GM12878 (cell line): Measurements from ENCODE around the gene CREB3. TPM values are rescaled to one million over a fixed set of nuclear protein-coding genes. Genes with fewer than 3 reads are reported as not detected.

Source experiments
- ATAC-seq: fragments of 200-7000 bp; cut with Tn5 transposase; 3 replicates; pipeline ENCODE4 v1.9.1; 2020; ENCODE audit warnings: mild to moderate bottlenecking, moderate library complexity
- BruUV-seq: library from RNA; stranded (reverse); fragments of 400-500 nt; replicated peaks from 2 replicates; lab custom pipeline; 2021; lab: Mats Ljungman, UMichigan
- CTCF ChIA-PET: fragments of 300-600 bp; sonication (Branson Sonifier 250); formaldehyde crosslinking; extraction: SDS; loops from one replicate; lab custom pipeline; 2021; ENCODE audit warnings: inconsistent platforms; lab: Yijun Ruan, JAX
- POLR2A ChIA-PET: fragments of 350-600 bp; formaldehyde crosslinking; extraction: SDS; loops from one replicate; lab custom pipeline; 2021; ENCODE audit warnings: inconsistent platforms; lab: Charles Lee
- RAD21 ChIA-PET: fragments of 300-600 bp; sonication (Branson Sonifier 250); formaldehyde crosslinking; loops from one replicate; lab custom pipeline; 2023; ENCODE audit warnings: antibody characterized with exemption; ENCODE audit not compliant: unreplicated experiment; lab: Charles Lee
- SMC1A ChIA-PET: fragments of 300-600 bp; sonication (Branson Sonifier 250); formaldehyde crosslinking; loops from one replicate; lab custom pipeline; 2023; ENCODE audit not compliant: unreplicated experiment, uncharacterized antibody; lab: Charles Lee
- DNase-seq: peaks from one replicate; pipeline ENCODE4 v3.0.0-alpha.2; 2011; ENCODE audit warnings: low read depth, low spot score
- FAIRE-seq: peaks from 3 replicates; lab custom pipeline; 2011; peaks lifted over from hg19 to GRCh38; lab: Jason Lieb, UNC
- H2AFZ ChIP-seq: 2 replicates; pipeline ENCODE4 v1.6.0; 2011; ENCODE audit warnings: low read depth, low read length, control low read depth; ENCODE audit not compliant: control insufficient read depth
- H3K27ac ChIP-seq: 2 replicates; pipeline ENCODE4 v1.5.1; 2011; ENCODE audit warnings: control low read depth; ENCODE audit not compliant: control insufficient read depth, insufficient read depth
- H3K27me3 ChIP-seq, 2 experiments: replicated peaks in 1 of 2; 2 replicates each; pipeline versions ENCODE4 v1.6.0 to v1.6.1; 2011; ENCODE audit warnings: low read length in 1 of 2; ENCODE audit not compliant: control insufficient read depth in 2 of 2, insufficient read depth in 2 of 2
- H3K36me3 ChIP-seq, 2 experiments: 2 replicates each; pipeline ENCODE4 v1.5.1; 2011; ENCODE audit warnings: low read length in 1 of 2; ENCODE audit not compliant: control insufficient read depth in 2 of 2, insufficient read depth in 2 of 2
- H3K4me1 ChIP-seq: 2 replicates; pipeline ENCODE4 v1.6.1; 2011; ENCODE audit warnings: mild to moderate bottlenecking, low read length, moderate library complexity, mixed read lengths; ENCODE audit not compliant: control insufficient read depth, insufficient read depth
- H3K4me2 ChIP-seq: 2 replicates; pipeline ENCODE4 v1.6.0; 2011; ENCODE audit warnings: control low read depth; ENCODE audit not compliant: control insufficient read depth, insufficient read depth
- H3K4me3 ChIP-seq: fragments of 200-600 bp; sonication (generic); 2 replicates; pipeline ENCODE4 v1.5.1; 2016
- H3K79me2 ChIP-seq: 2 replicates; pipeline ENCODE4 v1.6.0; 2011; ENCODE audit warnings: low read length; ENCODE audit not compliant: control insufficient read depth, insufficient read depth
- H3K9ac ChIP-seq: 2 replicates; pipeline ENCODE4 v1.8.0; 2011; ENCODE audit warnings: low read length, control low read depth, mixed read lengths; ENCODE audit not compliant: control insufficient read depth, insufficient read depth
- H3K9me3 ChIP-seq: replicated peaks from 3 replicates; pipeline ENCODE4 v1.5.1; 2011; ENCODE audit warnings: mild to moderate bottlenecking, low read length; ENCODE audit not compliant: control insufficient read depth, insufficient read depth
- H4K20me1 ChIP-seq: 2 replicates; pipeline ENCODE4 v1.6.0; 2011; ENCODE audit not compliant: control insufficient read depth, insufficient read depth
- EP300 ChIP-seq, 2 experiments: fragments of 150-350 bp in 1 of 2; IDR thresholded peaks; 2 replicates each; pipeline ENCODE4 v1.6.1; 2011 to 2012; ENCODE audit warnings: low read depth in 2 of 2, low read length in 2 of 2, borderline replicate concordance in 1 of 2, improper control_type of control experiment in 1 of 2, inconsistent platforms in 1 of 2; ENCODE audit not compliant: control insufficient read depth in 1 of 2
- EZH2 ChIP-seq: IDR thresholded peaks from 2 replicates; pipeline ENCODE4 v1.6.1; 2012; ENCODE audit warnings: low read depth, mild to moderate bottlenecking, control low read depth, inconsistent platforms, low read length, borderline replicate concordance; ENCODE audit not compliant: control insufficient read depth
- IKZF1 ChIP-seq: fragments of 450-650 bp; conservative IDR thresholded peaks from 2 replicates; pipeline ENCODE4 v1.6.1; 2017; ENCODE audit warnings: antibody characterized with exemption, mild to moderate bottlenecking
- IRF5 ChIP-seq: fragments of 450-650 bp; IDR thresholded peaks from 2 replicates; pipeline ENCODE4 v1.6.1; 2017; ENCODE audit warnings: borderline replicate concordance
- MXI1 ChIP-seq: fragments of 150-350 bp; IDR thresholded peaks from 2 replicates; pipeline ENCODE4 v1.6.1; 2011; ENCODE audit warnings: low read depth, mild to moderate bottlenecking, inconsistent platforms, low read length, improper control_type of control experiment
- NFXL1 ChIP-seq: fragments of 450-650 bp; IDR thresholded peaks from 2 replicates; pipeline ENCODE4 v1.6.1; 2017; ENCODE audit warnings: antibody characterized with exemption, mild to moderate bottlenecking, borderline replicate concordance
- USF1 ChIP-seq: IDR thresholded peaks from 2 replicates; pipeline ENCODE4 v1.6.1; 2011; ENCODE audit warnings: borderline replicate concordance, low read depth, mild to moderate bottlenecking, moderate library complexity, mixed read lengths, low read length; ENCODE audit not compliant: insufficient read depth; ENCODE audit errors: extremely low read length
- WGBS: methylation state at CpG from one replicate; pipeline ENCODE4 v1.1.6; 2016; ENCODE audit warnings: low lambda C conversion rate; ENCODE audit not compliant: insufficient replicate concordance, insufficient coverage; ENCODE audit errors: missing lambda C conversion rate; 5-methylcytosine and 5-hydroxymethylcytosine counted together
- in situ Hi-C: fragments of 300-500 bp; cut with MboI; formaldehyde crosslinking; loops from 9 replicates; pipeline ENCODE4 v1.14.3; 2018; ENCODE audit warnings: mixed read lengths
- intact Hi-C: fragments of 100-400 bp; cut with micrococcal nuclease; formaldehyde crosslinking; loops from one replicate; pipeline ENCODE4 v1.14.2; 2022; ENCODE audit not compliant: unreplicated experiment
- polyA plus RNA-seq, 11 experiments: library from polyadenylated mRNA; depleted of rRNA in 4 of 11; unstranded in 6 of 11; stranded (reverse) in 5 of 11; fragments of >200 nt; fragmentation: Nextera tagmentation in 4 of 11; fragmentation: Illumina TruSeq in 1 of 11; extraction: Ambion mirVana in 4 of 11; extraction: Trizol in 1 of 11; gene quantifications; 1 replicate in 1 of 11; 2 replicates in 10 of 11; pipeline versions ENCODE4 v1.2.1 to v1.2.3, GENCODE V29; 2011 to 2016; ENCODE audit warnings: inconsistent platforms in 2 of 11, missing spikeins in 2 of 11, low read depth in 1 of 11
- total RNA-seq, 4 experiments: library from RNA; depleted of rRNA in 3 of 4; stranded (reverse); fragments of >200 nt in 3 of 4; fragmentation: Illumina TruSeq in 1 of 4; extraction: Trizol in 1 of 4; gene quantifications; 2 replicates each; pipeline versions ENCODE4 v1.2.1 to v1.2.3, GENCODE V29; 2013 to 2021
- TF ChIP-seq, protein P1 (sequence below): IDR thresholded peaks from 2 replicates; pipeline ENCODE4 v1.6.1; 2011; ENCODE audit warnings: mild to moderate bottlenecking, low read depth, low read length, moderate library complexity; ENCODE audit not compliant: insufficient replicate concordance

CREB3 gene
- total and polyA plus RNA-seq, 10 of the 15 experiments (the other 5 are each of a cell fraction or from before 2014, with no cell fraction given), result 9.8 to 38.9 (median 19.8) TPM

DNA sequence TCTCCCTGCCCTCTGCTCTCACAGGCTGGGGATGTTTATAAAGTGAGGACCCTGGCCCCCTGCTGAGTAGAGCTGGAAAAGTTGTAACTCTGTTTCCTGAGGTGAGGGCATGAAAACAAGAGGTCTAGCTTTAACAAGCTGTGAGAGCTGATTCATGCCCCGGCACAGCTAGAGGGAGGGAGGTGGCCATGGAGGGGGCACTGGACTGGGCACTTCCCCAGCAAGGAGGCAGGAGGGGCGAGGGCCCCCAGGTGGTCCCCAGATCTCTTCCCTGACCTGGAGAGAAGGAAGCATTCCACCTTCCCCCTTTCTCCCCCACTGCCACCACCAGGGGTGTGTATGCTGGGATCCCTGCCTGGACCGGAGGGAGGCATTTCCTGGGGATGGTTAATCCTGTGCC, 21.8 kb downstream of the CREB3 start, which contains the start of gene MSMP:
MSMP (minus strand) TSS at position 13 of the 400 bp plus-strand sequence. CDS start 147 bp downstream, outside the sequence.
- H3K9me3 ChIP-seq, result no peaks in the 10 kb centered on the region
- no peak within 1 kb of the TSS for H3K27ac ChIP-seq
- H4K20me1 ChIP-seq, result no peaks in the 10 kb centered on the region
- CTCF ChIA-PET, result interaction anchor here (0.6 to 1.8 kb wide), 4 partner anchors 19 to 760 kb away, joined by 3 to 12 read pairs (median 6); no protein-coding TSS in a partner anchor
- H3K4me3 ChIP-seq, result no peak within 1 kb of the TSS
- H3K4me1 ChIP-seq, result peaks cover 18% of the 10 kb centered on the region
- SMC1A ChIA-PET, result interaction anchor here (0.8 to 3.4 kb wide), 2 partner anchors 8 to 26 kb away, joined by 3 to 12 read pairs; no protein-coding TSS in a partner anchor
- DNase-seq (no peak), ATAC-seq (no peak), FAIRE-seq (no peak)
- H2AFZ ChIP-seq, result no peak within 1 kb of the TSS
- BruUV-seq, result no TSS peak
- RAD21 ChIA-PET, result interaction anchor here (1.3 kb wide), 1 partner anchor 18 kb away, joined by 3 read pairs; no protein-coding TSS in a partner anchor
- H3K9ac ChIP-seq, result no peak within 1 kb of the TSS
- WGBS, result 67% methylated on average over 3 of the region's 3 CpGs
- peaks cover 33% of the 10 kb centered on the region for H3K79me2 ChIP-seq
- H3K27me3 ChIP-seq, result no peaks in the 10 kb centered on the region
- intact Hi-C loops, result no loop called here
- TF ChIP-seq EP300 (IDR thresholded peaks at IDR 0.05; ENCODE audit: borderline replicate concordance in 1 of 2, control insufficient read depth in 1 of 2, low read depth in 2 of 2, low read length in 2 of 2) (no peak), NFXL1 (no peak), USF1 (no peak), EZH2 (no peak), MXI1 (no peak), IRF5 (no peak), IKZF1 (no peak)
- TF ChIP-seq, protein P1, sequence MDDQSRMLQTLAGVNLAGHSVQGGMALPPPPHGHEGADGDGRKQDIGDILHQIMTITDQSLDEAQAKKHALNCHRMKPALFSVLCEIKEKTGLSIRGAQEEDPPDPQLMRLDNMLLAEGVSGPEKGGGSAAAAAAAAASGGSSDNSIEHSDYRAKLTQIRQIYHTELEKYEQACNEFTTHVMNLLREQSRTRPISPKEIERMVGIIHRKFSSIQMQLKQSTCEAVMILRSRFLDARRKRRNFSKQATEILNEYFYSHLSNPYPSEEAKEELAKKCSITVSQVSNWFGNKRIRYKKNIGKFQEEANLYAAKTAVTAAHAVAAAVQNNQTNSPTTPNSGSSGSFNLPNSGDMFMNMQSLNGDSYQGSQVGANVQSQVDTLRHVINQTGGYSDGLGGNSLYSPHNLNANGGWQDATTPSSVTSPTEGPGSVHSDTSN, result no peak
- in situ Hi-C loops, result no loop called here
- no peak within 1 kb of the TSS for H3K4me2 ChIP-seq
- POLR2A ChIA-PET, result interaction anchor here (1.8 kb wide), 1 partner anchor 22 kb away, joined by 6 read pairs; the partner anchor contains the start of genes CREB3 and TLN1
- peaks cover 5 to 18% of the 10 kb centered on the region in 2 experiments for H3K36me3 ChIP-seq
